ENCODE results near the gene MPL.

DNA sequence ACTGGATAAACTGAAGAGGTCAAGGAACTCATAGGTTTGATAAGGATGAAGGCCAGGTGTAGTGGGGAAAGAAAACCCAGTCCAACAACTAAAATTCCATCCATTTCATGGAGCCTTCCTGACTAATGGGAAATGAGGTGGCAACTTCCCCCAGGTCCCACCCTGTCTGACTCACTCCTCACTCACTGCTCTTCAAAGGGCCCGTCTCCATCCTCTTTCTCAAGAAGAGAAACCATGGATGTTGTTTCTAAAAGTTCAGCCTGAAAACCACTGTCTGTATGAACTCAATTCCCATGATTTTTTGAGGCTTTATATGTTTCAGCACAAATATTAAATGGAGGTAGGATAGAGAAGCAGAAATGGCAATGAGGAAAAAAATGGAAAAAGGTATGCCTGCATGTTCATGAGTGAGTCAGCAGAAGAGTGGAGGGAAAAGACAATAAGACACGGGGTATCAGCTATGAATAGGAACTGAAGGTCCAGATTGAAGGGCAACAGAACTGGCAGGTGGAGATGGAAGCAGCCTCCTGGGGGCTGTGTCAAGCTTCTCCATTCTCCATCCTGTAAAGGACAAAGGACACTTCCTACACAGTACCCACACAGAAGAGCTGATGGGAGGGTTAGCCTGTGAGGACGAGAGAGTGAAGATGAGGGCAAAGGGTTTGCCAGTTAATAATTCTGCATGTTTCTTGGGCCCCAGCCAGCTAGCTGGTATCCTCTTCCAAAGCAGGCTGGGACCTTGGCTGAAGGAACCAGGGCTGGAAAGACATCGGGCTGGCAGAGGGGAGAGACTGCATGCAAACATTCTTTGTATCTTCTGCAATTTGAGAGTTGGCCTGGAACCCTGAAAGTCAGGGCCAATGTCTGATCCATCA, 35.7 kb downstream of the MPL start:
- TF ChIP-seq CTCF (IDR thresholded peaks at IDR 0.05) (no peak), TEAD4 (IDR thresholded peaks at IDR 0.05; ENCODE audit: borderline replicate concordance, insufficient read depth) (no peak), FOSL2 (IDR thresholded peaks at IDR 0.05; ENCODE audit: borderline replicate concordance, low read depth) (peak; percentile 77), EZH2phosphoT487 (IDR thresholded peaks at IDR 0.05; ENCODE audit: borderline replicate concordance, low read depth) (no peak), IRF3 (IDR thresholded peaks at IDR 0.05; ENCODE audit: low read depth, low read length) (no peak), REST (IDR thresholded peaks at IDR 0.05; ENCODE audit: low read depth, low read length) (no peak), EP300 (IDR thresholded peaks at IDR 0.05; ENCODE audit: borderline replicate concordance in 1 of 2, low read depth in 1 of 2, low read length in 1 of 2) (peak in 1 of 2 experiments; percentile 7; a peak in 1 of 4 replicates), RXRA (IDR thresholded peaks at IDR 0.05; ENCODE audit: borderline replicate concordance, low read depth) (no peak), ZBTB33 (IDR thresholded peaks at IDR 0.05; ENCODE audit: borderline replicate concordance, low read depth) (no peak), GABPA (IDR thresholded peaks at IDR 0.05; ENCODE audit: low read depth) (no peak), YY1 (IDR thresholded peaks at IDR 0.05; ENCODE audit: low read depth) (no peak)

All from SK-N-SH (cell line).